PC-9 (cell line): Measurements from ENCODE around the gene PAX7. TPM values are rescaled to one million over a fixed set of nuclear protein-coding genes. Genes with fewer than 3 reads are reported as not detected.

Experiments
- BruUV-seq: library from RNA; stranded (reverse); fragments of 400-500 nt; replicated peaks from 2 replicates; lab custom pipeline; 2021; lab: Mats Ljungman, UMichigan
- CTCF ChIA-PET: fragments of 300-600 bp; sonication (Branson Sonifier 250); formaldehyde crosslinking; loops from one replicate; lab custom pipeline; 2022; ENCODE audit warnings: antibody characterized with exemption; lab: Charles Lee
- POLR2A ChIA-PET: fragments of 300-600 bp; sonication (Branson Sonifier 250); formaldehyde crosslinking; loops from one replicate; lab custom pipeline; 2022; ENCODE audit warnings: antibody characterized with exemption; ENCODE audit not compliant: unreplicated experiment; lab: Charles Lee
- DNase-seq, 2 experiments: peaks; one replicate each; pipeline versions ENCODE4 v3.0.0 to v3.0.0-alpha.2; 2015 to 2022; ENCODE audit warnings: mixed read lengths in 1 of 2
- H2AFZ ChIP-seq: fragments of 200-600 bp; sonication (generic); 2 replicates; pipeline ENCODE4 v1.8.1; 2017; ENCODE audit warnings: antibody characterized with exemption
- H3F3A ChIP-seq: fragments of 200-600 bp; sonication (generic); 2 replicates; pipeline ENCODE4 v1.8.1; 2017; ENCODE audit warnings: antibody characterized with exemption, mild to moderate bottlenecking, low read depth; ENCODE audit not compliant: insufficient read depth
- H3K27ac ChIP-seq: fragments of 200-600 bp; sonication (generic); 2 replicates; pipeline ENCODE4 v1.6.1; 2016; ENCODE audit warnings: mixed run types
- H3K27me3 ChIP-seq: fragments of 200-600 bp; sonication (generic); 2 replicates; pipeline ENCODE4 v1.6.1; 2016; ENCODE audit warnings: low read depth, mixed run types; ENCODE audit not compliant: insufficient read depth
- H3K36me3 ChIP-seq: fragments of 200-600 bp; sonication (generic); 2 replicates; pipeline ENCODE4 v1.6.1; 2016; ENCODE audit warnings: low read depth, mixed run types
- H3K4me1 ChIP-seq: fragments of 200-600 bp; sonication (generic); replicated peaks from 2 replicates; pipeline ENCODE4 v1.6.1; 2016; ENCODE audit warnings: mixed run types; ENCODE audit not compliant: insufficient read depth
- H3K4me2 ChIP-seq: fragments of 200-600 bp; sonication (generic); 2 replicates; pipeline ENCODE4 v1.6.1; 2017; ENCODE audit warnings: mixed run types
- H3K4me3 ChIP-seq: fragments of 200-600 bp; sonication (generic); 2 replicates; pipeline ENCODE4 v1.6.1; 2016; ENCODE audit warnings: mixed run types
- H3K79me2 ChIP-seq: fragments of 200-600 bp; sonication (generic); 2 replicates; pipeline ENCODE4 v1.6.1; 2017; ENCODE audit warnings: low read depth, mixed run types
- H3K9me2 ChIP-seq: fragments of 200-600 bp; sonication (generic); 2 replicates; pipeline ENCODE4 v1.8.1; 2017; ENCODE audit warnings: mild to moderate bottlenecking; ENCODE audit not compliant: insufficient read depth
- H3K9me3 ChIP-seq: fragments of 200-600 bp; sonication (generic); 2 replicates; pipeline ENCODE4 v1.8.1; 2016; ENCODE audit warnings: low read depth; ENCODE audit not compliant: insufficient read depth
- H4K20me1 ChIP-seq: fragments of 200-600 bp; sonication (generic); 2 replicates; pipeline ENCODE4 v1.8.1; 2017; ENCODE audit not compliant: insufficient read depth
- EZH2 ChIP-seq: fragments of 200-600 bp; sonication (generic); IDR thresholded peaks from 2 replicates; pipeline ENCODE4 v1.8.0; 2017; ENCODE audit warnings: antibody characterized with exemption, low read depth
- intact Hi-C: fragments of 100-400 bp; cut with micrococcal nuclease; formaldehyde crosslinking; loops from one replicate; pipeline ENCODE4 v1.10.0; 2022; ENCODE audit not compliant: unreplicated experiment
- total RNA-seq: library from RNA; stranded (reverse); gene quantifications from 2 replicates; pipeline ENCODE4 v1.2.3, GENCODE V29; 2021
- TF ChIP-seq, protein P1 (sequence below): fragments of 200-600 bp; sonication (generic); conservative IDR thresholded peaks from 2 replicates; pipeline ENCODE4 v1.6.1; 2017; ENCODE audit warnings: mixed run types, antibody characterized with exemption, mild to moderate bottlenecking, moderate library complexity

Gene PAX7
- total RNA-seq, 1 experiment from 2014 or later = not detected

- no peaks in the 10 kb centered on the region for H3K27me3 ChIP-seq
- H4K20me1 ChIP-seq = no peaks in the 10 kb centered on the region
- ChIA-PET CTCF (interaction anchor here (0.9 kb wide), 1 partner anchor 12 kb away, joined by 4 read pairs; no protein-coding TSS in a partner anchor), POLR2A (no interaction called here)
- peaks cover 23% of the 10 kb centered on the region for H3F3A ChIP-seq
- H3K4me3 ChIP-seq = no peak overlapping the region
- H3K4me1 ChIP-seq = peaks cover 21% of the 10 kb centered on the region
- H3K4me2 ChIP-seq = peak overlapping the region; percentile 43
- TF ChIP-seq, protein P1, sequence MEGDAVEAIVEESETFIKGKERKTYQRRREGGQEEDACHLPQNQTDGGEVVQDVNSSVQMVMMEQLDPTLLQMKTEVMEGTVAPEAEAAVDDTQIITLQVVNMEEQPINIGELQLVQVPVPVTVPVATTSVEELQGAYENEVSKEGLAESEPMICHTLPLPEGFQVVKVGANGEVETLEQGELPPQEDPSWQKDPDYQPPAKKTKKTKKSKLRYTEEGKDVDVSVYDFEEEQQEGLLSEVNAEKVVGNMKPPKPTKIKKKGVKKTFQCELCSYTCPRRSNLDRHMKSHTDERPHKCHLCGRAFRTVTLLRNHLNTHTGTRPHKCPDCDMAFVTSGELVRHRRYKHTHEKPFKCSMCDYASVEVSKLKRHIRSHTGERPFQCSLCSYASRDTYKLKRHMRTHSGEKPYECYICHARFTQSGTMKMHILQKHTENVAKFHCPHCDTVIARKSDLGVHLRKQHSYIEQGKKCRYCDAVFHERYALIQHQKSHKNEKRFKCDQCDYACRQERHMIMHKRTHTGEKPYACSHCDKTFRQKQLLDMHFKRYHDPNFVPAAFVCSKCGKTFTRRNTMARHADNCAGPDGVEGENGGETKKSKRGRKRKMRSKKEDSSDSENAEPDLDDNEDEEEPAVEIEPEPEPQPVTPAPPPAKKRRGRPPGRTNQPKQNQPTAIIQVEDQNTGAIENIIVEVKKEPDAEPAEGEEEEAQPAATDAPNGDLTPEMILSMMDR = no peak
- no peak for TF ChIP-seq EZH2
- peak overlapping the region; percentile 61 for H3K27ac ChIP-seq
- H2AFZ ChIP-seq = no peak overlapping the region
- peak; percentile 29 to 82 for DNase-seq
- no peaks in the 10 kb centered on the region for H3K79me2 ChIP-seq
- BruUV-seq = no TSS peak
- H3K9me3 ChIP-seq = no peaks in the 10 kb centered on the region
- H3K36me3 ChIP-seq = no peaks in the 10 kb centered on the region
- intact Hi-C loops = no loop called here
- H3K9me2 ChIP-seq = no peaks in the 10 kb centered on the region
Observed at GRCh38 chr1:18618546-18619466, 11.8 kb upstream of the PAX7 start.

DNA sequence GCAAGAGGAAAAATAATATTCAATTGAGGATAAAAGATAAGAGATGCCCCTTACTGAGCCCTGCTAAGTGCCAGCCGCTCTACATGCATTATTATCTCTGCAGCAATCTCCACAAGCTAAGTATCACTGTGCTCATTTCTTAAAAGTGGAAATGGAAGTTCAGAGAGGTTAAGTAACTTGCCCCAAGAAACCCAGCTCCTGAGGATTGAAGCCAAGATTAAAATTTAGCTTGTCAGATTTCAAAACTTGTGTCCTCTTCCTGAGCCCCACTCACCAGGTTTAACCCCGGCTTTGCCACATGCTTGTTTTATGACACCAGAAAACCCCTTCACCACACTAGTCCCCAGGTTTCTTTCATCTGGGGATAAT lies 11.2 kb upstream of the PAX7 start:
- DNase-seq = no peak
- H2AFZ ChIP-seq = no peak overlapping the region
- peaks cover 23% of the 10 kb centered on the region for H3F3A ChIP-seq
- peak overlapping the region; percentile 61; the same call in 1 of the 2 replicates for H3K27ac ChIP-seq
- intact Hi-C loops = no loop called here
- ChIA-PET CTCF (no interaction called here), POLR2A (no interaction called here)
- H3K36me3 ChIP-seq = no peaks in the 10 kb centered on the region
- H3K4me2 ChIP-seq = peak overlapping the region; percentile 27
- no TSS peak for BruUV-seq
- H4K20me1 ChIP-seq = no peaks in the 10 kb centered on the region
- H3K4me1 ChIP-seq = peaks cover 21% of the 10 kb centered on the region
- H3K4me3 ChIP-seq = no peak overlapping the region
- H3K27me3 ChIP-seq = no peaks in the 10 kb centered on the region
- no peaks in the 10 kb centered on the region for H3K79me2 ChIP-seq
- no peaks in the 10 kb centered on the region for H3K9me2 ChIP-seq
- H3K9me3 ChIP-seq = no peaks in the 10 kb centered on the region
- TF ChIP-seq, protein P1 = no peak
- no peak for TF ChIP-seq EZH2

DNA sequence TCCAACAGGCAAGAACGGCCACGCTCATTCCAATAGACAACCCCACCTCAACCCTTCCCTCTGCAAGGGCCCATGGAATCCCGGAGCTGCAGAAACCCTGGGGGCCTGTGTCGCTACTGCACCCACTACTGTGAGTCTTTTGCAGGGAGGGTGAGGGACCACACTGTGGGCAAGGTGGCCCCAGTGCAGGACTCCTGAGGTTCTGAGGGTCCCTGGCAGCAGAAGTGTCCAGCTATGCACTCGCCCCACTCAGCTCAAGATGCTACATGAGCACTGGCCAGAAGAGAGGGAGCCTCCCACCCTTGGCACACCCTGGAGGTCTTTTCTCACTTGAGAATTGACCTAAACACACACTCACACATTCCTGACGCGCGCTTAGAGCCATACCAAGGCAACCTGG lies 2.1 kb upstream of the PAX7 start:
- POLR2A ChIA-PET = no interaction called here
- H2AFZ ChIP-seq = no peak overlapping the region
- no TSS peak for BruUV-seq
- no peaks in the 10 kb centered on the region for H3K9me2 ChIP-seq
- no peaks in the 10 kb centered on the region for H3K36me3 ChIP-seq
- H3K4me1 ChIP-seq = no peaks in the 10 kb centered on the region
- no peaks in the 10 kb centered on the region for H3K79me2 ChIP-seq
- H4K20me1 ChIP-seq = no peaks in the 10 kb centered on the region
- intact Hi-C loops = no loop called here
- H3F3A ChIP-seq = no peaks in the 10 kb centered on the region
- H3K4me2 ChIP-seq = no peak overlapping the region
- H3K27ac ChIP-seq = no peak overlapping the region
- DNase-seq = no peak
- H3K4me3 ChIP-seq = no peak overlapping the region
- no peaks in the 10 kb centered on the region; the same call in 1 of the 2 replicates for H3K27me3 ChIP-seq
- H3K9me3 ChIP-seq = no peaks in the 10 kb centered on the region
- TF ChIP-seq, protein P1 = no peak
- no peak for TF ChIP-seq EZH2
- CTCF ChIA-PET = no interaction called here
